K562 (cell line): Measurements from ENCODE around the gene AOC1. TPM values are rescaled to one million over a fixed set of nuclear protein-coding genes. Genes with fewer than 3 reads are reported as not detected.

Experiments
- ATAC-seq: fragments of 200-7000 bp; cut with Tn5 transposase; 3 replicates; pipeline ENCODE4 v1.9.1; 2020; ENCODE audit warnings: moderate library complexity
- BruUV-seq: library from RNA; stranded (reverse); fragments of 400-500 nt; replicated peaks from 2 replicates; lab custom pipeline; 2021; lab: Mats Ljungman, UMichigan
- CTCF ChIA-PET: fragments of 300-600 bp; formaldehyde crosslinking; extraction: SDS; loops from one replicate; lab custom pipeline; 2021; ENCODE audit warnings: low intra/inter-chr PET ratio; lab: Yijun Ruan, JAX
- POLR2A ChIA-PET: fragments of 300-600, 350-650 bp; sonication (Branson Sonifier 250); formaldehyde crosslinking; extraction: SDS; loops from one replicate; lab custom pipeline; 2021; ENCODE audit warnings: antibody characterized with exemption, inconsistent platforms; lab: Yijun Ruan, JAX
- DNase-seq, 4 experiments: peaks; one replicate each; pipeline versions ENCODE4 v3.0.0 to v3.0.0-alpha.2; 2011 to 2018; ENCODE audit warnings: low spot score in 3 of 4, mixed read lengths in 3 of 4; ENCODE audit errors: extremely low read depth in 1 of 4
- FAIRE-seq: peaks from 2 replicates; lab custom pipeline; 2011; peaks lifted over from hg19 to GRCh38; lab: Jason Lieb, UNC
- H2AFZ ChIP-seq: 2 replicates; pipeline ENCODE4 v1.6.0; 2011; ENCODE audit warnings: low read depth, low read length, control low read depth, inconsistent platforms
- H3K27ac ChIP-seq: fragments of 200-600 bp; 3 replicates; pipeline ENCODE4 v1.8.0; 2011; ENCODE audit warnings: low read depth, mild to moderate bottlenecking, control low read depth, inconsistent platforms, low read length, moderate library complexity, mixed read lengths; ENCODE audit errors: extremely low read depth
- H3K27me3 ChIP-seq, 2 experiments: fragments of 300-600 bp in 1 of 2; 2 replicates in 1 of 2; 3 replicates in 1 of 2; pipeline versions ENCODE4 v1.6.0 to v1.8.0; 2011; ENCODE audit warnings: inconsistent platforms in 2 of 2, low read length in 2 of 2, mild to moderate bottlenecking in 1 of 2, mixed read lengths in 1 of 2, moderate library complexity in 1 of 2; ENCODE audit not compliant: control insufficient read depth in 2 of 2, insufficient read depth in 2 of 2
- H3K36me3 ChIP-seq: fragments of 300-600 bp; 3 replicates; pipeline ENCODE4 v1.8.0; 2011; ENCODE audit warnings: mild to moderate bottlenecking, low read length, inconsistent platforms; ENCODE audit not compliant: control insufficient read depth, insufficient read depth
- H3K4me1 ChIP-seq, 2 experiments: fragments of 200-600 bp in 1 of 2; replicated peaks in 1 of 2; 2 replicates in 1 of 2; 3 replicates in 1 of 2; pipeline versions ENCODE4 v1.5.1 to v1.8.0; 2011; ENCODE audit warnings: inconsistent platforms in 2 of 2, low read length in 2 of 2, mild to moderate bottlenecking in 1 of 2, mixed read lengths in 1 of 2, moderate library complexity in 1 of 2; ENCODE audit not compliant: control insufficient read depth in 2 of 2, insufficient read depth in 2 of 2
- H3K4me2 ChIP-seq: 2 replicates; pipeline ENCODE4 v1.6.1; 2011; ENCODE audit warnings: low read length, control low read depth, inconsistent platforms, mixed read lengths; ENCODE audit not compliant: insufficient read depth
- H3K4me3 ChIP-seq: fragments of 200-600 bp; sonication (generic), shearing (Covaris generic); 2 replicates; pipeline ENCODE4 v1.5.1; 2016; ENCODE audit warnings: control low read depth, inconsistent platforms
- H3K79me2 ChIP-seq: fragments of 200-600 bp; 3 replicates; pipeline ENCODE4 v1.8.0; 2011; ENCODE audit warnings: low read length, inconsistent platforms; ENCODE audit not compliant: control insufficient read depth, insufficient read depth
- H3K9ac ChIP-seq, 2 experiments: 2 replicates each; pipeline versions ENCODE4 v1.6.0 to v1.6.1; 2011; ENCODE audit warnings: low read depth in 2 of 2, low read length in 2 of 2, control low read depth in 1 of 2, inconsistent platforms in 1 of 2, mild to moderate bottlenecking in 1 of 2, mixed read lengths in 1 of 2; ENCODE audit not compliant: insufficient read depth in 1 of 2
- H3K9me1 ChIP-seq: one replicate; pipeline ENCODE4 v1.6.0; 2011; ENCODE audit warnings: inconsistent platforms, mild to moderate bottlenecking, low read length, moderate library complexity; ENCODE audit not compliant: control insufficient read depth, insufficient read depth
- H3K9me3 ChIP-seq: replicated peaks from 2 replicates; pipeline ENCODE4 v1.5.1; 2011; ENCODE audit warnings: low read depth, low read length, inconsistent platforms; ENCODE audit not compliant: control insufficient read depth, insufficient read depth
- H4K20me1 ChIP-seq: replicated peaks from 2 replicates; pipeline ENCODE4 v1.6.1; 2011; ENCODE audit warnings: low read length, inconsistent platforms, mixed read lengths; ENCODE audit not compliant: control insufficient read depth, insufficient read depth
- MEF2A ChIP-seq: IDR thresholded peaks from 2 replicates; pipeline ENCODE4 v1.6.1; 2011; ENCODE audit warnings: low read depth, mild to moderate bottlenecking, low read length, moderate library complexity; ENCODE audit not compliant: control insufficient read depth
- RBFOX2 ChIP-seq: fragments of 200-400 bp; formaldehyde crosslinking; IDR thresholded peaks from 2 replicates; pipeline ENCODE4 v1.6.1; 2017; ENCODE audit warnings: low read depth, mild to moderate bottlenecking, low read length, moderate library complexity
- ZNF511 ChIP-seq: sonication (generic); formaldehyde crosslinking; IDR thresholded peaks from 2 replicates; pipeline ENCODE4 v1.8.0; 2022; ENCODE audit warnings: mild to moderate bottlenecking, missing genetic modification reagents
- WGBS: fragments of 100-300 bp; shearing (Covaris generic); methylation state at CpG from one replicate; pipeline ENCODE4 v1.1.6; 2016; ENCODE audit warnings: low coverage, mixed read lengths; ENCODE audit not compliant: insufficient coverage; ENCODE audit errors: missing lambda C conversion rate; 5-methylcytosine and 5-hydroxymethylcytosine counted together
- in situ Hi-C: fragments of 300-500 bp; cut with MboI; formaldehyde crosslinking; loops from 4 replicates; pipeline ENCODE4 v1.15.0; 2018; ENCODE audit warnings: inconsistent platforms, mixed read lengths
- intact Hi-C: fragments of 100-400 bp; cut with micrococcal nuclease; formaldehyde crosslinking; loops from 2 replicates; pipeline ENCODE4 v1.14.2; 2022
- polyA plus RNA-seq, 8 experiments: library from polyadenylated mRNA; depleted of rRNA in 4 of 8; stranded (reverse) in 5 of 8; unstranded in 3 of 8; fragments of >200 nt; fragmentation: Nextera tagmentation in 2 of 8; fragmentation: Illumina TruSeq in 1 of 8; extraction: Ambion mirVana in 2 of 8; extraction: Trizol in 1 of 8; gene quantifications; 2 replicates each; pipeline versions ENCODE4 v1.2.1 to v1.2.3, GENCODE V29; 2011 to 2014; ENCODE audit warnings: inconsistent platforms in 1 of 8, missing spikeins in 1 of 8
- total RNA-seq, 7 experiments: library from RNA; depleted of rRNA in 6 of 7; stranded (reverse); fragments of >200 nt in 6 of 7; fragmentation: Illumina TruSeq in 2 of 7; extraction: Trizol in 2 of 7; gene quantifications; 2 replicates each; pipeline versions ENCODE4 v1.2.1 to v1.2.3, GENCODE V29; 2011 to 2021; ENCODE audit warnings: low replicate concordance in 1 of 7

AOC1 gene
- total and polyA plus RNA-seq, 9 of the 15 experiments (the other 6 are each of a cell fraction or from before 2014, with no cell fraction given) = not detected

DNA sequence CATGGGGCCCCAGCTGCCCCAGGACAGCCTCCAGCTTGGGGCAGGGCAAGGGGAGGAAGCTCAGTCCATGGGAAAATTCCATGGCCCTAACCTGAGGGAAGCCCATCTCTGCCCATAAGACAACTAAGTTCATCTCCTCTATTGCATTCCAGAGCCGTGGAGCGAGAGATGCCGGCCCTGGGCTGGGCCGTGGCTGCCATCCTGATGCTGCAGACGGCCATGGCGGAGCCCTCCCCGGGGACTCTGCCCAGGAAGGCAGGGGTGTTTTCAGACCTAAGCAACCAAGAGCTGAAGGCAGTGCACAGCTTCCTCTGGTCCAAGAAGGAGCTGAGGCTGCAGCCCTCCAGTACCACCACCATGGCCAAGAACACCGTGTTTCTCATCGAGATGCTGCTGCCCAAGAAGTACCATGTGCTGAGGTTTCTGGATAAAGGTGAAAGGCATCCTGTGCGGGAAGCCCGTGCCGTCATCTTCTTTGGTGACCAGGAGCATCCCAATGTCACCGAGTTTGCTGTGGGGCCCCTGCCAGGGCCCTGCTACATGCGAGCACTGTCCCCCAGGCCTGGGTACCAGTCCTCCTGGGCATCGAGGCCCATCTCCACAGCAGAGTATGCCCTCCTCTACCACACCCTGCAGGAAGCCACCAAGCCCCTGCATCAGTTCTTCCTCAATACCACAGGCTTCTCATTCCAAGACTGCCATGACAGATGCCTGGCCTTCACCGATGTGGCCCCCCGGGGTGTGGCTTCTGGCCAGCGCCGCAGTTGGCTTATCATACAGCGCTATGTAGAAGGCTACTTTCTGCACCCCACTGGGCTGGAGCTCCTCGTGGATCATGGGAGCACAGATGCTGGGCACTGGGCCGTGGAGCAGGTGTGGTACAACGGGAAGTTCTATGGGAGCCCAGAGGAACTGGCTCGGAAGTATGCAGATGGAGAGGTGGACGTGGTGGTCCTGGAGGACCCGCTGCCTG is 4.3 kb downstream of the AOC1 start:
- Histone ChIP-seq H3K36me3 (no peaks in the 10 kb centered on the region), H3K9ac (no peak overlapping the region), H3K4me1 (peaks cover 0 to 11% of the 10 kb centered on the region in 2 experiments; a peak in 1 of 5 replicates), H3K27me3 (peaks cover 72 to 94% of the 10 kb centered on the region in 2 experiments), H3K4me2 (no peak overlapping the region), H3K27ac (no peak overlapping the region), H2AFZ (no peak overlapping the region), H3K9me3 (no peaks in the 10 kb centered on the region), H3K9me1 (no peaks in the 10 kb centered on the region), H4K20me1 (peaks cover 7% of the 10 kb centered on the region; the same call in 1 of the 2 replicates), H3K4me3 (no peak overlapping the region), H3K79me2 (no peaks in the 10 kb centered on the region)
- DNase-seq (no peak), ATAC-seq (no peak), FAIRE-seq (no peak)
- TF ChIP-seq RBFOX2 (0 out of 2 replicates have a peak, but pooled peaks have one; percentile 3), ZNF511 (CRISPR knock-in tag) (0 out of 2 replicates have a peak, but pooled peaks have one; percentile 11), MEF2A (no peak)
- intact Hi-C loops (no loop called here), in situ Hi-C loops (no loop called here)
- WGBS = 3% methylated on average over 26 of the region's 26 CpGs
- no TSS peak for BruUV-seq
- POLR2A ChIA-PET = interaction anchor here (0.6 to 0.9 kb wide), 2 partner anchors 9 to 23 kb away, joined by 3 read pairs; no protein-coding TSS in a partner anchor
- CTCF ChIA-PET = no interaction called here
